ENCODE results near the gene MKI67.

DNA sequence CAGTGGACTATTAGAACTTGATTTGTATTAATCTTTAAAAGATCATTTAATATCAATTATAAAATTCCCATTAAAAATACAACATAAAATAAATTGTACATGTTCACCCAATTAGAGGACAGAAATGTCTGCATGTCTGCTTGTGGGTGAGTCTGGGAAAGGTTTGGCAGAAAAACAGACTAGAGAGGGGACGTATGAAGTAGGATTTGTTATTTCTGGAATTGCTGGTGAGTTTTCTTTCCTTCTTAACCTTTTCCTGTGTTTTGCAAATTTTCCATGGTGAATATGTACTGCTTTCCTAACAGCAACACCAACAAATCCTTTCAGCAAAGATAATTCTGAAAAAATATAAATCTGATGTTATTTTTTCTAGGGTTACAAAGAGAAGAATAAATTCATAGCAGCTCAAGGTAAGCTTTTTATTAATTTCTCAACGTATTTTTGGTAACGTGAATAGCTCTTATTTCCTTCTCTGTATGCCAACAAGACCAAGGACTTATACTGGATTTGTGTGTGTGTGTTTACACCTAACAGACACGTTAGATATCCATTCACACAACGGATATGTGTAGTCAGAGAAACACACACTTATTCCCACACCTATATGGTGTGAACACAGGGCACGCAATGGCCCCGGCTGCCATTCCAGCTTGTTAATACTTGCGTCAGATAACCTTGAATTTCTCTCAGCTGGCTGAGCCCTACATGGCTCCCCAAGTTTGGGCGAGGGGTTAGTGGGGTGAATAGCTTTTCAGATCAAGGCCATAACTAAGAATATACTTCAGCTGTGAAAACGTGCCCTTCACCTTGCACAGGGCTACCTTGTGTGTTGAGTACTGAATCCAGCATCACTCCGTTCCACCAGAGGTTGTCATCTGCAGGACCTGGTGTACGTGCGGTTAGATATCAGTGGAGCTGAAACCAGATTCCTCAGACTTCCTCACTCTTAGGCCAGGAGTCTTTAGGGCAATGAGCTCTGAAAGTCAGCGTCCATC is 64.6 kb downstream of the MKI67 start:
- TF ChIP-seq, protein P1, sequence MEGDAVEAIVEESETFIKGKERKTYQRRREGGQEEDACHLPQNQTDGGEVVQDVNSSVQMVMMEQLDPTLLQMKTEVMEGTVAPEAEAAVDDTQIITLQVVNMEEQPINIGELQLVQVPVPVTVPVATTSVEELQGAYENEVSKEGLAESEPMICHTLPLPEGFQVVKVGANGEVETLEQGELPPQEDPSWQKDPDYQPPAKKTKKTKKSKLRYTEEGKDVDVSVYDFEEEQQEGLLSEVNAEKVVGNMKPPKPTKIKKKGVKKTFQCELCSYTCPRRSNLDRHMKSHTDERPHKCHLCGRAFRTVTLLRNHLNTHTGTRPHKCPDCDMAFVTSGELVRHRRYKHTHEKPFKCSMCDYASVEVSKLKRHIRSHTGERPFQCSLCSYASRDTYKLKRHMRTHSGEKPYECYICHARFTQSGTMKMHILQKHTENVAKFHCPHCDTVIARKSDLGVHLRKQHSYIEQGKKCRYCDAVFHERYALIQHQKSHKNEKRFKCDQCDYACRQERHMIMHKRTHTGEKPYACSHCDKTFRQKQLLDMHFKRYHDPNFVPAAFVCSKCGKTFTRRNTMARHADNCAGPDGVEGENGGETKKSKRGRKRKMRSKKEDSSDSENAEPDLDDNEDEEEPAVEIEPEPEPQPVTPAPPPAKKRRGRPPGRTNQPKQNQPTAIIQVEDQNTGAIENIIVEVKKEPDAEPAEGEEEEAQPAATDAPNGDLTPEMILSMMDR (IDR thresholded peaks at IDR 0.05; ENCODE audit: poor library complexity, severe bottlenecking), result no peak
- TF ChIP-seq EP300 (conservative IDR thresholded peaks at IDR 0.05; ENCODE audit: poor library complexity, severe bottlenecking), result no peak
- TF ChIP-seq POLR2AphosphoS5 (IDR thresholded peaks at IDR 0.05), result no peak
- TF ChIP-seq SMC3 (conservative IDR thresholded peaks at IDR 0.05; ENCODE audit: poor library complexity), result no peak
